H1 (cell line): Measurements from ENCODE around the gene TMEM131L. TPM values are rescaled to one million over a fixed set of nuclear protein-coding genes. Genes with fewer than 3 reads are reported as not detected.

Experiments used
- BCL11A ChIP-seq, 2 experiments: IDR thresholded peaks; one replicate each; pipeline ENCODE4 v1.6.1; 2011; ENCODE audit warnings: low read depth in 2 of 2, low read length in 2 of 2, mild to moderate bottlenecking in 2 of 2
- CEBPB ChIP-seq: IDR thresholded peaks from 2 replicates; pipeline ENCODE4 v1.6.1; 2012; ENCODE audit warnings: low read depth, low read length
- CHD1 ChIP-seq: IDR thresholded peaks from 2 replicates; pipeline ENCODE4 v1.6.1; 2012; ENCODE audit warnings: low read depth, low read length, improper control_type of control experiment
- CREB1 ChIP-seq: IDR thresholded peaks from 2 replicates; pipeline ENCODE4 v1.6.1; 2012; ENCODE audit warnings: inconsistent platforms
- SP4 ChIP-seq: IDR thresholded peaks from 2 replicates; pipeline ENCODE4 v1.6.1; 2012; ENCODE audit warnings: low read length, inconsistent platforms
- polyA plus RNA-seq, 7 experiments: library from polyadenylated mRNA; depleted of rRNA in 3 of 7; stranded (reverse) in 5 of 7; unstranded in 2 of 7; fragments of >200 nt in 5 of 7; fragments of 200-250 nt in 2 of 7; gene quantifications; 1 replicate in 5 of 7; 2 replicates in 1 of 7; 4 replicates in 1 of 7; pipeline versions ENCODE4 v1.2.1 to v1.2.3, GENCODE V29; 2011 to 2013; ENCODE audit warnings: missing spikeins in 2 of 7, mixed read lengths in 2 of 7
- total RNA-seq: library from RNA; stranded (reverse); fragmentation: NEBNext Ultra II Directional; extraction: Animal tissue kit (Norgen Biotek cat#: 25700); gene quantifications from 2 replicates; pipeline ENCODE4 v1.2.1, GENCODE V29; 2021
- TF ChIP-seq, protein P1 (sequence below): fragments of 300-600 bp; sonication (generic); IDR thresholded peaks from 2 replicates; pipeline ENCODE4 v1.7.1; 2012; ENCODE audit warnings: low read length, moderate library complexity, mild to moderate bottlenecking, inconsistent platforms; ENCODE audit not compliant: insufficient replicate concordance

TMEM131L gene
- total and polyA plus RNA-seq, 2 of the 8 experiments (the other 6 are each of a cell fraction or from before 2014, with no cell fraction given) = 14.3 to 26.1 TPM

DNA sequence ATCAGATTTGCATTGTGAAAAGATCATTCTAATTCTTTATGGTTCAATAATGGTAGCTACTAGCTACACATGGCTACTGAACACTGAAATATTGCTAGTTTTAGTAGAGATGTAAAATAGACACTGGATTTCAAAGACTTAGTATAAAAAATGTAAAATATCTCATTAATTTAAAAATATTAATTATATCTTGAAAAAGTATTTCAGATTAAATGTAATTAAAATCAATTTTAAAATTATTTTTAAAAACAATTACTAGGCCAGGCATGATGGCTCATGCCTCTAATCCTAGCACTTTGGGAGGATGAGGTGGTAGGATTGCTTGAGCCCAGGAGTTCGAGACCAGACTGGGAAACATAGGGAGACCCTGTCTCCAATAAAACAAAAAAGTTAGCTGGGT, 197.5 kb downstream of the TMEM131L start (continued):
- TF ChIP-seq, protein P1, sequence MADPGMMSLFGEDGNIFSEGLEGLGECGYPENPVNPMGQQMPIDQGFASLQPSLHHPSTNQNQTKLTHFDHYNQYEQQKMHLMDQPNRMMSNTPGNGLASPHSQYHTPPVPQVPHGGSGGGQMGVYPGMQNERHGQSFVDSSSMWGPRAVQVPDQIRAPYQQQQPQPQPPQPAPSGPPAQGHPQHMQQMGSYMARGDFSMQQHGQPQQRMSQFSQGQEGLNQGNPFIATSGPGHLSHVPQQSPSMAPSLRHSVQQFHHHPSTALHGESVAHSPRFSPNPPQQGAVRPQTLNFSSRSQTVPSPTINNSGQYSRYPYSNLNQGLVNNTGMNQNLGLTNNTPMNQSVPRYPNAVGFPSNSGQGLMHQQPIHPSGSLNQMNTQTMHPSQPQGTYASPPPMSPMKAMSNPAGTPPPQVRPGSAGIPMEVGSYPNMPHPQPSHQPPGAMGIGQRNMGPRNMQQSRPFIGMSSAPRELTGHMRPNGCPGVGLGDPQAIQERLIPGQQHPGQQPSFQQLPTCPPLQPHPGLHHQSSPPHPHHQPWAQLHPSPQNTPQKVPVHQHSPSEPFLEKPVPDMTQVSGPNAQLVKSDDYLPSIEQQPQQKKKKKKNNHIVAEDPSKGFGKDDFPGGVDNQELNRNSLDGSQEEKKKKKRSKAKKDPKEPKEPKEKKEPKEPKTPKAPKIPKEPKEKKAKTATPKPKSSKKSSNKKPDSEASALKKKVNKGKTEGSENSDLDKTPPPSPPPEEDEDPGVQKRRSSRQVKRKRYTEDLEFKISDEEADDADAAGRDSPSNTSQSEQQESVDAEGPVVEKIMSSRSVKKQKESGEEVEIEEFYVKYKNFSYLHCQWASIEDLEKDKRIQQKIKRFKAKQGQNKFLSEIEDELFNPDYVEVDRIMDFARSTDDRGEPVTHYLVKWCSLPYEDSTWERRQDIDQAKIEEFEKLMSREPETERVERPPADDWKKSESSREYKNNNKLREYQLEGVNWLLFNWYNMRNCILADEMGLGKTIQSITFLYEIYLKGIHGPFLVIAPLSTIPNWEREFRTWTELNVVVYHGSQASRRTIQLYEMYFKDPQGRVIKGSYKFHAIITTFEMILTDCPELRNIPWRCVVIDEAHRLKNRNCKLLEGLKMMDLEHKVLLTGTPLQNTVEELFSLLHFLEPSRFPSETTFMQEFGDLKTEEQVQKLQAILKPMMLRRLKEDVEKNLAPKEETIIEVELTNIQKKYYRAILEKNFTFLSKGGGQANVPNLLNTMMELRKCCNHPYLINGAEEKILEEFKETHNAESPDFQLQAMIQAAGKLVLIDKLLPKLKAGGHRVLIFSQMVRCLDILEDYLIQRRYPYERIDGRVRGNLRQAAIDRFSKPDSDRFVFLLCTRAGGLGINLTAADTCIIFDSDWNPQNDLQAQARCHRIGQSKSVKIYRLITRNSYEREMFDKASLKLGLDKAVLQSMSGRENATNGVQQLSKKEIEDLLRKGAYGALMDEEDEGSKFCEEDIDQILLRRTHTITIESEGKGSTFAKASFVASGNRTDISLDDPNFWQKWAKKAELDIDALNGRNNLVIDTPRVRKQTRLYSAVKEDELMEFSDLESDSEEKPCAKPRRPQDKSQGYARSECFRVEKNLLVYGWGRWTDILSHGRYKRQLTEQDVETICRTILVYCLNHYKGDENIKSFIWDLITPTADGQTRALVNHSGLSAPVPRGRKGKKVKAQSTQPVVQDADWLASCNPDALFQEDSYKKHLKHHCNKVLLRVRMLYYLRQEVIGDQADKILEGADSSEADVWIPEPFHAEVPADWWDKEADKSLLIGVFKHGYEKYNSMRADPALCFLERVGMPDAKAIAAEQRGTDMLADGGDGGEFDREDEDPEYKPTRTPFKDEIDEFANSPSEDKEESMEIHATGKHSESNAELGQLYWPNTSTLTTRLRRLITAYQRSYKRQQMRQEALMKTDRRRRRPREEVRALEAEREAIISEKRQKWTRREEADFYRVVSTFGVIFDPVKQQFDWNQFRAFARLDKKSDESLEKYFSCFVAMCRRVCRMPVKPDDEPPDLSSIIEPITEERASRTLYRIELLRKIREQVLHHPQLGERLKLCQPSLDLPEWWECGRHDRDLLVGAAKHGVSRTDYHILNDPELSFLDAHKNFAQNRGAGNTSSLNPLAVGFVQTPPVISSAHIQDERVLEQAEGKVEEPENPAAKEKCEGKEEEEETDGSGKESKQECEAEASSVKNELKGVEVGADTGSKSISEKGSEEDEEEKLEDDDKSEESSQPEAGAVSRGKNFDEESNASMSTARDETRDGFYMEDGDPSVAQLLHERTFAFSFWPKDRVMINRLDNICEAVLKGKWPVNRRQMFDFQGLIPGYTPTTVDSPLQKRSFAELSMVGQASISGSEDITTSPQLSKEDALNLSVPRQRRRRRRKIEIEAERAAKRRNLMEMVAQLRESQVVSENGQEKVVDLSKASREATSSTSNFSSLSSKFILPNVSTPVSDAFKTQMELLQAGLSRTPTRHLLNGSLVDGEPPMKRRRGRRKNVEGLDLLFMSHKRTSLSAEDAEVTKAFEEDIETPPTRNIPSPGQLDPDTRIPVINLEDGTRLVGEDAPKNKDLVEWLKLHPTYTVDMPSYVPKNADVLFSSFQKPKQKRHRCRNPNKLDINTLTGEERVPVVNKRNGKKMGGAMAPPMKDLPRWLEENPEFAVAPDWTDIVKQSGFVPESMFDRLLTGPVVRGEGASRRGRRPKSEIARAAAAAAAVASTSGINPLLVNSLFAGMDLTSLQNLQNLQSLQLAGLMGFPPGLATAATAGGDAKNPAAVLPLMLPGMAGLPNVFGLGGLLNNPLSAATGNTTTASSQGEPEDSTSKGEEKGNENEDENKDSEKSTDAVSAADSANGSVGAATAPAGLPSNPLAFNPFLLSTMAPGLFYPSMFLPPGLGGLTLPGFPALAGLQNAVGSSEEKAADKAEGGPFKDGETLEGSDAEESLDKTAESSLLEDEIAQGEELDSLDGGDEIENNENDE = no peak
- TF ChIP-seq BCL11A (IDR thresholded peaks at IDR 0.05; ENCODE audit: low read depth in 2 of 2, low read length in 2 of 2) (no peak), CREB1 (no peak), CEBPB (no peak), SP4 (no peak), CHD1 (no peak)
- TF ChIP-seq, all 59 proteins: peak for 0
